WTC11 (cell line): ENCODE measurements around the gene AMY1B.
"Not testable (repeated sequence)": the region's sequence is repeated elsewhere in the genome, so short reads cannot be mapped to it uniquely, and the experiment has no call there.

Experiments used
- FOXP1 ChIP-seq: sonication (generic); formaldehyde crosslinking; IDR thresholded peaks from 2 replicates; pipeline ENCODE4 v1.8.0; 2022; ENCODE audit warnings: missing genetic modification reagents, mild to moderate bottlenecking, moderate library complexity, borderline replicate concordance
- SMAD3 ChIP-seq: sonication (generic); formaldehyde crosslinking; IDR thresholded peaks from 2 replicates; pipeline ENCODE4 v1.8.0; 2022; ENCODE audit warnings: missing genetic modification reagents, mild to moderate bottlenecking, borderline replicate concordance
- TF ChIP-seq, protein P1 (sequence below): fragments of 200-600 bp; IDR thresholded peaks from 2 replicates; pipeline ENCODE4 v1.8.0; 2022; ENCODE audit warnings: antibody characterized with exemption

DNA sequence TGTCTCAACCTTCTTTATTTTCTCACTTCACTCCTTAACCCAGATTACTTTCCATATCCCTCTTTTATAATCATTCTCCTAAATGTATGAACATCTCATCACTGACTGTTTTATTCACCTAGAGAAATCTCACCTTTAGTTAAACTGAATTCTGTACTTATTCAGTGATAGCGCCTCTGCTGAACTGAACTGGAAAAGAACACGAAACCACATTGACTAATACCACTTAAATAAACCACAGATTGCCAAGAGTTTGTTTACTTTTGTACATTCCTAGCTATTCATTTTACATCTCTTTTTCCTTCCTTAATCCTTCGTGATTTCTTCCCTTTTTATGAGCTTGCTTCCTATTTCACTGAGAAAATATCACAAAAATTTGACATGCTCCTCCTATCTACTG lies 11.7 kb upstream of the AMY1B start:
- TF ChIP-seq, protein P1, sequence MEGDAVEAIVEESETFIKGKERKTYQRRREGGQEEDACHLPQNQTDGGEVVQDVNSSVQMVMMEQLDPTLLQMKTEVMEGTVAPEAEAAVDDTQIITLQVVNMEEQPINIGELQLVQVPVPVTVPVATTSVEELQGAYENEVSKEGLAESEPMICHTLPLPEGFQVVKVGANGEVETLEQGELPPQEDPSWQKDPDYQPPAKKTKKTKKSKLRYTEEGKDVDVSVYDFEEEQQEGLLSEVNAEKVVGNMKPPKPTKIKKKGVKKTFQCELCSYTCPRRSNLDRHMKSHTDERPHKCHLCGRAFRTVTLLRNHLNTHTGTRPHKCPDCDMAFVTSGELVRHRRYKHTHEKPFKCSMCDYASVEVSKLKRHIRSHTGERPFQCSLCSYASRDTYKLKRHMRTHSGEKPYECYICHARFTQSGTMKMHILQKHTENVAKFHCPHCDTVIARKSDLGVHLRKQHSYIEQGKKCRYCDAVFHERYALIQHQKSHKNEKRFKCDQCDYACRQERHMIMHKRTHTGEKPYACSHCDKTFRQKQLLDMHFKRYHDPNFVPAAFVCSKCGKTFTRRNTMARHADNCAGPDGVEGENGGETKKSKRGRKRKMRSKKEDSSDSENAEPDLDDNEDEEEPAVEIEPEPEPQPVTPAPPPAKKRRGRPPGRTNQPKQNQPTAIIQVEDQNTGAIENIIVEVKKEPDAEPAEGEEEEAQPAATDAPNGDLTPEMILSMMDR: not testable (repeated sequence)
- not testable (repeated sequence) for TF ChIP-seq FOXP1, SMAD3 (CRISPR knock-in tag)
